B cell (primary cell): ENCODE data around the gene HSPB9. TPM values are rescaled to one million over a fixed set of nuclear protein-coding genes. Genes with fewer than 3 reads are reported as not detected.

ENCODE experiments used
- ATAC-seq: fragments of 200-7000 bp; cut with Tn5 transposase; one replicate; pipeline ENCODE4 v1.10.0; 2021; ENCODE audit warnings: low read depth, mild to moderate bottlenecking, moderate number of reproducible peaks, moderate library complexity
- CTCF ChIA-PET: fragments of 350-600 bp; sonication (Branson Sonifier 250); formaldehyde crosslinking; loops from one replicate; lab custom pipeline; 2021; ENCODE audit warnings: antibody characterized with exemption, inconsistent platforms; lab: Charles Lee
- POLR2A ChIA-PET: fragments of 350-600 bp; sonication (Branson Sonifier 250); formaldehyde crosslinking; loops from one replicate; lab custom pipeline; 2021; ENCODE audit warnings: antibody characterized with exemption; lab: Charles Lee
- DNase-seq: peaks from one replicate; pipeline ENCODE4 v3.0.0; 2013
- H2AFZ ChIP-seq: 2 replicates; pipeline ENCODE4 v1.6.1; 2012; ENCODE audit warnings: mild to moderate bottlenecking, low read depth, low read length; ENCODE audit not compliant: insufficient read depth, poor library complexity, severe bottlenecking
- H3K27ac ChIP-seq, 2 donors: 1 replicate in 1 of 2; 2 replicates in 1 of 2; pipeline ENCODE4 v1.5.1; 2012 to 2013; ENCODE audit warnings: low read length in 2 of 2, mild to moderate bottlenecking in 2 of 2, moderate library complexity in 1 of 2
- H3K27me3 ChIP-seq, 4 experiments: fragments of 200-600 bp in 1 of 4; sonication (generic) in 1 of 4; replicated peaks in 1 of 4; 1 replicate in 2 of 4; 2 replicates in 2 of 4; pipeline versions ENCODE4 v1.6.1 to v1.7.0; 2013 to 2016; ENCODE audit warnings: low read length in 3 of 4, mild to moderate bottlenecking in 2 of 4, mixed read lengths in 1 of 4, moderate library complexity in 1 of 4; ENCODE audit not compliant: insufficient read depth in 4 of 4, control insufficient read depth in 3 of 4; ENCODE audit errors: control extremely low read depth in 1 of 4
- H3K36me3 ChIP-seq, 2 experiments: replicated peaks in 1 of 2; 1 replicate in 1 of 2; 2 replicates in 1 of 2; pipeline versions ENCODE4 v1.6.1 to v1.7.1; 2013; ENCODE audit warnings: low read length in 1 of 2; ENCODE audit not compliant: insufficient read depth in 2 of 2, control insufficient read depth in 1 of 2; ENCODE audit errors: control extremely low read depth in 1 of 2, extremely low read depth in 1 of 2
- H3K4me1 ChIP-seq, 2 donors: fragments of 200-600 bp in 1 of 2; sonication (generic) in 1 of 2; 1 replicate in 1 of 2; 2 replicates in 1 of 2; pipeline versions ENCODE4 v1.5.1 to v1.6.1; 2013 to 2017; ENCODE audit warnings: low read length in 2 of 2; ENCODE audit not compliant: control insufficient read depth in 2 of 2, insufficient read depth in 2 of 2
- H3K4me2 ChIP-seq: replicated peaks from 2 replicates; pipeline ENCODE3; 2012; ENCODE audit warnings: mild to moderate bottlenecking, low read depth, low read length; ENCODE audit not compliant: poor library complexity, severe bottlenecking
- H3K4me3 ChIP-seq, 5 experiments: fragments of 200-600 bp in 1 of 5; sonication (generic) in 1 of 5; 1 replicate in 3 of 5; 2 replicates in 2 of 5; pipeline versions ENCODE4 v1.5.1 to v1.7.0; 2011 to 2016; ENCODE audit warnings: low read length in 4 of 5, mild to moderate bottlenecking in 4 of 5, low read depth in 2 of 5, control low read depth in 1 of 5, moderate library complexity in 1 of 5; ENCODE audit not compliant: insufficient read depth in 1 of 5; ENCODE audit errors: control extremely low read depth in 1 of 5, extremely low read depth in 1 of 5
- H3K79me2 ChIP-seq: fragments of 200-600 bp; sonication (generic); one replicate; pipeline ENCODE4 v1.6.0; 2016; ENCODE audit warnings: low read length; ENCODE audit not compliant: control insufficient read depth, insufficient read depth
- H3K9ac ChIP-seq: fragments of 200-600 bp; sonication (generic); 2 replicates; pipeline ENCODE4 v1.6.1; 2017; ENCODE audit warnings: mild to moderate bottlenecking, low read length, moderate library complexity
- H3K9me3 ChIP-seq, 3 donors: one replicate each; pipeline versions ENCODE4 v1.6.1 to v1.7.1; 2013; ENCODE audit warnings: low read length in 2 of 3; ENCODE audit not compliant: control insufficient read depth in 2 of 3, insufficient read depth in 1 of 3; ENCODE audit errors: control extremely low read depth in 1 of 3
- H4K20me1 ChIP-seq: 2 replicates; pipeline ENCODE4 v1.6.0; 2012; ENCODE audit warnings: mild to moderate bottlenecking, low read length; ENCODE audit not compliant: insufficient read depth, control insufficient read depth, poor library complexity, severe bottlenecking
- H3K27ac Mint-ChIP-seq: one replicate; pipeline ENCODE4 v1.8.0; 2021; ENCODE audit warnings: mixed read lengths
- H3K27me3 Mint-ChIP-seq: one replicate; pipeline ENCODE4 v1.8.0; 2021; ENCODE audit warnings: mixed read lengths
- H3K4me1 Mint-ChIP-seq: one replicate; pipeline ENCODE4 v1.8.0; 2021; ENCODE audit warnings: mixed read lengths
- H3K4me3 Mint-ChIP-seq: one replicate; pipeline ENCODE4 v1.8.0; 2021; ENCODE audit warnings: mixed read lengths
- H3K9me3 Mint-ChIP-seq: one replicate; pipeline ENCODE4 v1.8.0; 2022; ENCODE audit warnings: mixed read lengths; ENCODE audit not compliant: insufficient read depth
- EZH2 ChIP-seq: IDR thresholded peaks from 2 replicates; pipeline ENCODE4 v1.6.1; 2012; ENCODE audit warnings: borderline replicate concordance, low read depth, mild to moderate bottlenecking, moderate library complexity, low read length; ENCODE audit not compliant: insufficient read depth, poor library complexity, severe bottlenecking
- WGBS: methylation state at CpG from one replicate; pipeline ENCODE4 v1.1.5; 2013; ENCODE audit warnings: missing lambda C conversion rate; ENCODE audit not compliant: insufficient coverage; 5-methylcytosine and 5-hydroxymethylcytosine counted together
- intact Hi-C: fragments of 100-400 bp; cut with micrococcal nuclease; formaldehyde crosslinking; loops from one replicate; pipeline ENCODE4 v1.10.0; 2022
- polyA plus RNA-seq: library from polyadenylated mRNA; depleted of rRNA; stranded (reverse); fragments of >200 nt; gene quantifications from 2 replicates; pipeline ENCODE4 v1.2.3, GENCODE V29; 2012
- total RNA-seq, 2 donors: library from RNA; stranded (reverse); fragments of 120-200 nt in 1 of 2; gene quantifications; 1 replicate in 1 of 2; 2 replicates in 1 of 2; pipeline versions ENCODE4 v1.2.3 to v1.2.4, GENCODE V29; 2013 to 2022
- TF ChIP-seq, protein P1 (sequence below): fragments of 200-600 bp; IDR thresholded peaks from one replicate; pipeline ENCODE4 v1.8.0; 2022; ENCODE audit warnings: antibody characterized with exemption, mild to moderate bottlenecking

The HSPB9 gene
- total and polyA plus RNA-seq, 2 donors (not counting 1 experiment from before 2014, with no cell fraction given) = 0.09 TPM; not detected in 1

DNA sequence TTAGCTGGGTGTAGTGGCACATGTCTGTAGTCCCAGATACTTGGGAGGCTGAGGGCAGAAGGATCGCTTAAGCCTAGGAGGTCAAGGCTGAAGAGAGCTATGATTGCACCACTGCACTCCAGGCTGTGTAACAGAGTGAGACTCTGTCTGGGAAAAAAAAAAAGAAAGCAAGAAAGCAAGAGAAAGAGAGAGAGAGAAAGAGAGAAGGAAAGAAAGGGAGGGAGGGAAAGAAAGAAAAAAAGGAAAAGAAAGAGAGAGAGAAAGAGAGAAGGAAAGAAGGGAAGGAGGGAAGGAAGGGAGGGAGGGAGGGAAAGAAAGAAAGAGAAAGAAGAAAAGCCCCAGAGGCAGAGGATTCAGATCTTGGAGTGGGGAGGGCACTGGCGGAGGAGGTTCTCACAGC, 16.6 kb upstream of the HSPB9 start:
- peaks cover 19% of the 10 kb centered on the region for H3K4me1 Mint-ChIP-seq
- no peak overlapping the region for H3K27ac ChIP-seq
- H4K20me1 ChIP-seq = no peaks in the 10 kb centered on the region
- no peak overlapping the region for H3K9ac ChIP-seq
- ATAC-seq = no peak
- TF ChIP-seq, protein P1, sequence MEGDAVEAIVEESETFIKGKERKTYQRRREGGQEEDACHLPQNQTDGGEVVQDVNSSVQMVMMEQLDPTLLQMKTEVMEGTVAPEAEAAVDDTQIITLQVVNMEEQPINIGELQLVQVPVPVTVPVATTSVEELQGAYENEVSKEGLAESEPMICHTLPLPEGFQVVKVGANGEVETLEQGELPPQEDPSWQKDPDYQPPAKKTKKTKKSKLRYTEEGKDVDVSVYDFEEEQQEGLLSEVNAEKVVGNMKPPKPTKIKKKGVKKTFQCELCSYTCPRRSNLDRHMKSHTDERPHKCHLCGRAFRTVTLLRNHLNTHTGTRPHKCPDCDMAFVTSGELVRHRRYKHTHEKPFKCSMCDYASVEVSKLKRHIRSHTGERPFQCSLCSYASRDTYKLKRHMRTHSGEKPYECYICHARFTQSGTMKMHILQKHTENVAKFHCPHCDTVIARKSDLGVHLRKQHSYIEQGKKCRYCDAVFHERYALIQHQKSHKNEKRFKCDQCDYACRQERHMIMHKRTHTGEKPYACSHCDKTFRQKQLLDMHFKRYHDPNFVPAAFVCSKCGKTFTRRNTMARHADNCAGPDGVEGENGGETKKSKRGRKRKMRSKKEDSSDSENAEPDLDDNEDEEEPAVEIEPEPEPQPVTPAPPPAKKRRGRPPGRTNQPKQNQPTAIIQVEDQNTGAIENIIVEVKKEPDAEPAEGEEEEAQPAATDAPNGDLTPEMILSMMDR = no peak
- TF ChIP-seq EZH2 = no peak
- ChIA-PET POLR2A (interaction anchor here (0.8 kb wide), 1 partner anchor 20 kb away, joined by 3 read pairs; no protein-coding TSS in a partner anchor), CTCF (interaction anchor here (0.6 to 1.3 kb wide), 3 partner anchors 10 to 141 kb away, joined by 3 to 4 read pairs (median 3); no protein-coding TSS in a partner anchor)
- no peaks in the 10 kb centered on the region for H3K27me3 ChIP-seq
- H3K27me3 Mint-ChIP-seq = no peaks in the 10 kb centered on the region
- H3K36me3 ChIP-seq = peaks cover 0 to 33% of the 10 kb centered on the region in 2 experiments
- H3K4me2 ChIP-seq = no peak overlapping the region
- peaks cover 8 to 15% of the 10 kb centered on the region in 2 donors for H3K4me1 ChIP-seq
- H3K4me3 ChIP-seq = no peak overlapping the region
- H3K27ac Mint-ChIP-seq = no peak overlapping the region
- WGBS = 100% methylated on average over 1 of the region's 2 CpGs
- H3K79me2 ChIP-seq = peaks cover 2% of the 10 kb centered on the region
- H3K4me3 Mint-ChIP-seq = peak overlapping the region; percentile 23
- no peak for DNase-seq
- no peak overlapping the region for H2AFZ ChIP-seq
- H3K9me3 Mint-ChIP-seq = no peaks in the 10 kb centered on the region
- peaks cover 0 to 4% (median 0%) of the 10 kb centered on the region in 3 donors for H3K9me3 ChIP-seq
- intact Hi-C loops = no loop called here

DNA sequence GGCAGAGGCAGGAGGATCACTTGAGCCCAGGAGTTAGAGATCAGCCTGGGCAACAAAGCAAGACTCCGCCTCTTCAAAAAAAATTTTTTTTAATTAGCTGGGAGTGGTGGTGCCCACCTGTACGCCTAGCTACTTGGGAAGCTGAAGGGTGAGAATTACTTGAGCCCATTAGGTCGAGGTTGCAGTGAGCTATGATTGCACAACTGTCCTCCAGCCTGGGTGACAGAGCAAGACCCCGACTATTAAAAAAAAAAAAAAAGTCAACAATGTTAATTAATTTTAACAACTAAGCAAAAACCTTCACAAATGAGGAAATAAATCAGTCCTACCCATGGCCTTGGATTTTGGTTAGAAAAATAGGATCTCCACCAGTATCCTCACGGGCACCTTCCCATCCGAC, 15.5 kb upstream of the HSPB9 start:
- CTCF ChIA-PET = interaction anchor here (0.6 to 2.5 kb wide), 8 partner anchors 9 to 144 kb away, joined by 3 to 12 read pairs (median 5); no protein-coding TSS in a partner anchor

More for the DNA sequence above, 15.5 kb upstream of the HSPB9 start:
- Histone ChIP-seq H3K79me2 (peaks cover 10% of the 10 kb centered on the region), H3K9me3 (peaks cover 0 to 4% (median 0%) of the 10 kb centered on the region in 3 donors), H3K27ac (no peak overlapping the region), H4K20me1 (no peaks in the 10 kb centered on the region), H3K4me2 (peak overlapping the region; percentile 90), H2AFZ (peak overlapping the region; percentile 77), H3K9ac (peak overlapping the region; percentile 37), H3K27me3 (no peaks in the 10 kb centered on the region), H3K4me3 (peak overlapping the region in 3 of 5 experiments; percentile 44 to 49 (median 46)), H3K4me1 (peaks cover 18 to 25% of the 10 kb centered on the region in 2 donors), H3K36me3 (peaks cover 0 to 35% of the 10 kb centered on the region in 2 experiments)
- intact Hi-C loops = loop anchor here (1.0 kb wide), 2 partner anchors 9 kb away; partner anchors contain the start of gene ZNF385C
- H3K27me3 Mint-ChIP-seq = no peaks in the 10 kb centered on the region
- DNase-seq = no peak
- POLR2A ChIA-PET = no interaction called here
- H3K4me1 Mint-ChIP-seq = peaks cover 30% of the 10 kb centered on the region
- TF ChIP-seq EZH2 = no peak
- TF ChIP-seq, protein P1 = no peak
- H3K4me3 Mint-ChIP-seq = peak overlapping the region; percentile 85
- H3K9me3 Mint-ChIP-seq = no peaks in the 10 kb centered on the region
- no peak overlapping the region for H3K27ac Mint-ChIP-seq
- WGBS = 84% methylated on average over 4 of the region's 6 CpGs
- no peak for ATAC-seq
